Measurements from ENCODE around the gene RSU1. TPM values are rescaled to one million over a fixed set of nuclear protein-coding genes. Genes with fewer than 3 reads are reported as not detected.

The RSU1 gene
- total RNA-seq, 1 experiment from 2014 or later = 44.5 TPM

- no TSS peak for BruUV-seq (replicated peaks)
- Histone ChIP-seq H3K27ac (no peak overlapping the region), H2AFZ (no peak overlapping the region), H3K4me1 (replicated peaks; ENCODE audit: insufficient read depth) (no peaks in the 10 kb centered on the region), H4K20me1 (ENCODE audit: insufficient read depth) (no peaks in the 10 kb centered on the region), H3K9me3 (ENCODE audit: insufficient read depth, low read depth) (no peaks in the 10 kb centered on the region), H3K27me3 (ENCODE audit: insufficient read depth, low read depth) (no peaks in the 10 kb centered on the region), H3K79me2 (ENCODE audit: low read depth) (no peaks in the 10 kb centered on the region), H3F3A (ENCODE audit: insufficient read depth, low read depth) (no peaks in the 10 kb centered on the region), H3K4me2 (no peak overlapping the region), H3K9me2 (ENCODE audit: insufficient read depth) (no peaks in the 10 kb centered on the region), H3K4me3 (no peak overlapping the region), H3K36me3 (ENCODE audit: low read depth) (no peaks in the 10 kb centered on the region)
- POLR2A ChIA-PET (ENCODE audit: unreplicated experiment) = no interaction called here
- no peak for TF ChIP-seq EZH2 (IDR thresholded peaks at IDR 0.05; ENCODE audit: low read depth)
- TF ChIP-seq CTCF (conservative IDR thresholded peaks at IDR 0.05) = no peak
- CTCF ChIA-PET = no interaction called here
- DNase-seq = no peak
- intact Hi-C loops (cut with micrococcal nuclease; ENCODE audit: unreplicated experiment) = no loop called here
Observed at GRCh38 chr10:16803464-16803863, 13.8 kb downstream of the RSU1 start.

DNA sequence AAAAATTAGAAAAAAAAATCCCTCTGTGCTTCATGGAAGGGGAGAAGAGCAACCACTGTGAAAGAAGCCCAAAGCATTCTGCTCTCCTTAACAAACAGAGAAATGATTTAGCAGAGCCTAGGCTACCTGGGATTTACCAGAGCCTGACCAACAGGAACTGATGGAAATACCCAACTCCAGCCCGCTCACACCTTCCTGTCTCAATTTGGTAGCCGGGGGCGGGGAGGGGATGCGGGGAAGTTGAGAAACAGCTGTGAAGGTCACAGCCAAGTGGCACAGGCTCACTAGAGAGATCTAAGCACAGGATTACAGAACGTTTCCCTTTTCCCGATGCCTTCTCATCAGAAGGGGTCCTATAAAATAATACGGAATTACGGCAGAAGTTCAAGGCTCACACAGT lies 17.6 kb downstream of the RSU1 start:
- H3F3A ChIP-seq (ENCODE audit: insufficient read depth, low read depth) = no peaks in the 10 kb centered on the region
- no peaks in the 10 kb centered on the region for H3K36me3 ChIP-seq (ENCODE audit: low read depth)
- H3K27me3 ChIP-seq (ENCODE audit: insufficient read depth, low read depth) = no peaks in the 10 kb centered on the region
- no peaks in the 10 kb centered on the region for H3K79me2 ChIP-seq (ENCODE audit: low read depth)
- H3K9me3 ChIP-seq (ENCODE audit: insufficient read depth, low read depth) = no peaks in the 10 kb centered on the region
- DNase-seq = no peak
- no peaks in the 10 kb centered on the region for H4K20me1 ChIP-seq (ENCODE audit: insufficient read depth)
- no peak overlapping the region for H2AFZ ChIP-seq
- no peaks in the 10 kb centered on the region for H3K4me1 ChIP-seq (replicated peaks; ENCODE audit: insufficient read depth)
- intact Hi-C loops (cut with micrococcal nuclease; ENCODE audit: unreplicated experiment) = no loop called here
- ChIA-PET POLR2A (ENCODE audit: unreplicated experiment) (no interaction called here), CTCF (no interaction called here)
- no peak overlapping the region for H3K4me2 ChIP-seq
- H3K27ac ChIP-seq = no peak overlapping the region
- TF ChIP-seq CTCF (conservative IDR thresholded peaks at IDR 0.05) = no peak
- TF ChIP-seq EZH2 (IDR thresholded peaks at IDR 0.05; ENCODE audit: low read depth) = no peak
- no peak overlapping the region for H3K4me3 ChIP-seq
- BruUV-seq (replicated peaks) = no TSS peak
- no peaks in the 10 kb centered on the region for H3K9me2 ChIP-seq (ENCODE audit: insufficient read depth)

- no peaks in the 10 kb centered on the region for H4K20me1 ChIP-seq (ENCODE audit: insufficient read depth)
- CTCF ChIA-PET = no interaction called here
Observed at GRCh38 chr10:16798571-16798970, 18.7 kb downstream of the RSU1 start.

More at GRCh38 chr10:16798571-16798970, 18.7 kb downstream of the RSU1 start:
- Histone ChIP-seq H2AFZ (no peak overlapping the region), H3K9me2 (ENCODE audit: insufficient read depth) (no peaks in the 10 kb centered on the region), H3K4me2 (no peak overlapping the region), H3K4me3 (no peak overlapping the region), H3K27me3 (ENCODE audit: insufficient read depth, low read depth) (no peaks in the 10 kb centered on the region), H3K27ac (no peak overlapping the region), H3K9me3 (ENCODE audit: insufficient read depth, low read depth) (no peaks in the 10 kb centered on the region), H3K4me1 (replicated peaks; ENCODE audit: insufficient read depth) (no peaks in the 10 kb centered on the region), H3K36me3 (ENCODE audit: low read depth) (no peaks in the 10 kb centered on the region), H3K79me2 (ENCODE audit: low read depth) (no peaks in the 10 kb centered on the region), H3F3A (ENCODE audit: insufficient read depth, low read depth) (no peaks in the 10 kb centered on the region)
- DNase-seq = no peak
- POLR2A ChIA-PET (ENCODE audit: unreplicated experiment) = no interaction called here
- no TSS peak for BruUV-seq (replicated peaks)
- intact Hi-C loops (cut with micrococcal nuclease; ENCODE audit: unreplicated experiment) = no loop called here
- no peak for TF ChIP-seq CTCF (conservative IDR thresholded peaks at IDR 0.05)
- no peak for TF ChIP-seq EZH2 (IDR thresholded peaks at IDR 0.05; ENCODE audit: low read depth)

Data from PC-9 (cell line).